Activated CD4-positive, alpha-beta T cell treated with anti-CD3 and anti-CD28 coated beads, Interleukin-2, Interleukin-4, amounts not matched to agents 100 ng/mL and 50 ng/mL, durations not matched to agents 16 hours and 8 hours (primary cell): ENCODE data around the gene ZNF628.

ENCODE experiments used
- DNase-seq: peaks from one replicate; pipeline ENCODE4 v3.0.0-alpha.2; 2020; ENCODE audit warnings: low spot score

The ZNF628 gene

GRCh38 chr19:55497763-55498162, 21.3 kb downstream of the ZNF628 start:
- DNase-seq, result no peak

GRCh38 chr19:55498246-55498840, 21.9 kb downstream of the ZNF628 start:
- no peak for DNase-seq

GRCh38 chr19:55500368-55500952, 24.0 kb downstream of the ZNF628 start:
- DNase-seq, result no peak

GRCh38 chr19:55502197-55502952, 26.0 kb downstream of the ZNF628 start:
- no peak for DNase-seq

- DNase-seq, result no peak
Measured at GRCh38 chr19:55503157-55503501, 26.7 kb downstream of the ZNF628 start.

- DNase-seq, result peak; percentile 92
Measured at GRCh38 chr19:55503502-55504251, 27.3 kb downstream of the ZNF628 start.

- DNase-seq, result no peak
Measured at GRCh38 chr19:55504252-55504603, 27.8 kb downstream of the ZNF628 start.

- DNase-seq, result no peak
Measured at GRCh38 chr19:55504981-55505380, 28.6 kb downstream of the ZNF628 start.

GRCh38 chr19:55508120-55508519, 31.7 kb downstream of the ZNF628 start:
- DNase-seq, result no peak

GRCh38 chr19:55516878-55517620, 40.6 kb downstream of the ZNF628 start:
- DNase-seq, result peak; percentile 95

- no peak for DNase-seq
Measured at GRCh38 chr19:55519451-55520311, 43.3 kb downstream of the ZNF628 start.

GRCh38 chr19:55520691-55521292, 44.4 kb downstream of the ZNF628 start:
- no peak for DNase-seq

GRCh38 chr19:55525289-55526101, 49.1 kb downstream of the ZNF628 start:
- DNase-seq, result no peak

GRCh38 chr19:55526216-55527196, 50.1 kb downstream of the ZNF628 start:
- no peak for DNase-seq

GRCh38 chr19:55527197-55528029, 51.0 kb downstream of the ZNF628 start:
- DNase-seq, result no peak

GRCh38 chr19:55528030-55528803, 51.8 kb downstream of the ZNF628 start:
- DNase-seq, result no peak

- DNase-seq, result no peak
Measured at GRCh38 chr19:55529636-55530234, 53.3 kb downstream of the ZNF628 start.
